Measurements from ENCODE around the gene GALC.

DNA sequence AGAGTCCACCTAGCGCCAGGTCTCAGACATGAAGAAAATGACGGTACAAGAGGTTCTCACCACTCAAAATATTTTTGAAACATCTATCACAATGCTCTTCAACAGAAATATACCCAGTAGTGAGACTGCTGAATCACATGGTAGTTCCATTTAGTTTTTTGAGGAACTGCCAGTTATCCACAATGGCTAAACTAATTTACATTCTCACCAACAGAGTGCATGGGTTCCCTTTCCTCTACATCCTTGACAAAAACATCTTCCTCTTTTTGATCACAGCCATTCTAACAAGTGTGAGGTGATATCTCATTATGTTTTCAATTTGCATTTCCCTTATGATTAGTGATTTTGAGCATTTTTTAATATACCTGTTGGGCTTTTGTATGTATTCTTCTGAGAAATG, 6.3 kb upstream of the GALC start:
- TF ChIP-seq, protein P1, sequence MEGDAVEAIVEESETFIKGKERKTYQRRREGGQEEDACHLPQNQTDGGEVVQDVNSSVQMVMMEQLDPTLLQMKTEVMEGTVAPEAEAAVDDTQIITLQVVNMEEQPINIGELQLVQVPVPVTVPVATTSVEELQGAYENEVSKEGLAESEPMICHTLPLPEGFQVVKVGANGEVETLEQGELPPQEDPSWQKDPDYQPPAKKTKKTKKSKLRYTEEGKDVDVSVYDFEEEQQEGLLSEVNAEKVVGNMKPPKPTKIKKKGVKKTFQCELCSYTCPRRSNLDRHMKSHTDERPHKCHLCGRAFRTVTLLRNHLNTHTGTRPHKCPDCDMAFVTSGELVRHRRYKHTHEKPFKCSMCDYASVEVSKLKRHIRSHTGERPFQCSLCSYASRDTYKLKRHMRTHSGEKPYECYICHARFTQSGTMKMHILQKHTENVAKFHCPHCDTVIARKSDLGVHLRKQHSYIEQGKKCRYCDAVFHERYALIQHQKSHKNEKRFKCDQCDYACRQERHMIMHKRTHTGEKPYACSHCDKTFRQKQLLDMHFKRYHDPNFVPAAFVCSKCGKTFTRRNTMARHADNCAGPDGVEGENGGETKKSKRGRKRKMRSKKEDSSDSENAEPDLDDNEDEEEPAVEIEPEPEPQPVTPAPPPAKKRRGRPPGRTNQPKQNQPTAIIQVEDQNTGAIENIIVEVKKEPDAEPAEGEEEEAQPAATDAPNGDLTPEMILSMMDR (IDR thresholded peaks at IDR 0.05): no peak
- TF ChIP-seq POLR2A (IDR thresholded peaks at IDR 0.05): no peak
